ENCODE results near the gene C6orf89.

C6orf89 gene

DNA sequence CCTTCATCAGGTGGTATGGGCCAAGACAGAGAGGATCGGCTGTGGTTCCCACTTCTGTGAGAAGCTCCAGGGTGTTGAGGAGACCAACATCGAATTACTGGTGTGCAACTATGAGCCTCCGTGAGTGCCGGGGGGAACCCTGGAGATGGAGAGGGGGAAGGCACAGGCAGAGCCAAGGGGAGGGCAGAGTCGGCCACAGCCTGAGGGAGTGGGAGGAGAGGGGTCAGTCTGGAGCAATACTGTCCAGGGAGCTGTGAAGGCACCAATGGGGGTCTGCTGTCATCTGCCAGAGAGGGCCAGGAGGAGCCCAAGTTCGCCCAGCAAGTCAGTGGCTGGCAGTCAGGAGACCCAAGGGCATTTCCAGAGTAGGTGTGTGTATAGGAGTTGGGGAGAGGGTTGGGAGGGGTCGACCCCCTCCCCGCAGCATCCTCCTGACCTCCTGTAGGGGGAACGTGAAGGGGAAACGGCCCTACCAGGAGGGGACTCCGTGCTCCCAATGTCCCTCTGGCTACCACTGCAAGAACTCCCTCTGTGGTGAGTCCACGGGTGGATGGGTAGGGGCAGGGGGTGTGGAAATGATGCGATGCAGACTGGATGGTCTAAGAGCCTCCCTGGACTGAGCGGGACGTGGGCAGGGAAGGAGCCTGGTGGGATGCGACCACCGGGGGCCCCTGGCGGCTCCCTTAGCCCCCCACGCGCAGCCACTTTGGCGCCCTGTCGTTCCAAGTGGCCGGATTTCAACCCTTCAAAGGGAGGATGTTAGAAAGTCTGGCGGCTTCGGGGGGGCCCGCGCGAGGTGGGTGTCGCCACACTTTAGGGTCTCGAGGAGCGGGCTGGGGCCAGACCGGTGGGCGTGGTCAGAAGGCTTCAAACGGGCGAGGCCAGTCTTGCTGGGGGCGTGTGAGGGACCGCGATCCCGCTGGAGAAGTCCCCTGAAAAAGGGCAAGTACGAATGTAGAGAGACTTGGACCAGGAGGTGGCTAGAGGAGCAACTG, 76.0 kb downstream of the C6orf89 start:
- H3K4me2 ChIP-seq (ENCODE audit: low read length) = no peak overlapping the region
- H3K27ac ChIP-seq (ENCODE audit: low read length) = no peak overlapping the region
- H3K27me3 ChIP-seq (ENCODE audit: low read depth, low read length) = peaks cover 4% of the 10 kb centered on the region; the same call in 1 of the 2 replicates
- no peak overlapping the region for H3K4me3 ChIP-seq (ENCODE audit: low read length)
- TF ChIP-seq CTCF (IDR thresholded peaks at IDR 0.05; ENCODE audit: low read depth, low read length) = no peak
- TF ChIP-seq EZH2phosphoT487 (IDR thresholded peaks at IDR 0.05; ENCODE audit: low read depth) = no peak
- H3K79me2 ChIP-seq (ENCODE audit: low read length) = no peaks in the 10 kb centered on the region
- peaks cover 7% of the 10 kb centered on the region for H3K36me3 ChIP-seq (replicated peaks; ENCODE audit: low read depth, low read length)
- H4K20me1 ChIP-seq (ENCODE audit: insufficient read depth, low read length) = no peaks in the 10 kb centered on the region
- no peak overlapping the region for H2AFZ ChIP-seq (ENCODE audit: low read depth, low read length)
- H3K4me1 ChIP-seq (ENCODE audit: low read length) = peaks cover 10% of the 10 kb centered on the region
- H3K9ac ChIP-seq (ENCODE audit: low read length) = no peak overlapping the region
- H3K9me3 ChIP-seq (ENCODE audit: insufficient read depth, low read length) = no peaks in the 10 kb centered on the region

- Histone ChIP-seq H4K20me1 (ENCODE audit: insufficient read depth, low read length) (no peaks in the 10 kb centered on the region), H3K27ac (ENCODE audit: low read length) (no peak overlapping the region), H3K4me3 (ENCODE audit: low read length) (peak overlapping the region; percentile 53), H3K79me2 (ENCODE audit: low read length) (no peaks in the 10 kb centered on the region), H3K9me3 (ENCODE audit: insufficient read depth, low read length) (no peaks in the 10 kb centered on the region), H3K9ac (ENCODE audit: low read length) (no peak overlapping the region), H3K4me2 (ENCODE audit: low read length) (peak overlapping the region; percentile 45), H3K4me1 (ENCODE audit: low read length) (peaks cover 10% of the 10 kb centered on the region), H3K36me3 (replicated peaks; ENCODE audit: low read depth, low read length) (peaks cover 17% of the 10 kb centered on the region), H3K27me3 (ENCODE audit: low read depth, low read length) (no peaks in the 10 kb centered on the region), H2AFZ (ENCODE audit: low read depth, low read length) (peak overlapping the region; percentile 69)
- TF ChIP-seq EZH2phosphoT487 (IDR thresholded peaks at IDR 0.05; ENCODE audit: low read depth) (no peak), CTCF (IDR thresholded peaks at IDR 0.05; ENCODE audit: low read depth, low read length) (no peak)
Observed at GRCh38 chr6:36962874-36963273, 77.1 kb downstream of the C6orf89 start.

DNA sequence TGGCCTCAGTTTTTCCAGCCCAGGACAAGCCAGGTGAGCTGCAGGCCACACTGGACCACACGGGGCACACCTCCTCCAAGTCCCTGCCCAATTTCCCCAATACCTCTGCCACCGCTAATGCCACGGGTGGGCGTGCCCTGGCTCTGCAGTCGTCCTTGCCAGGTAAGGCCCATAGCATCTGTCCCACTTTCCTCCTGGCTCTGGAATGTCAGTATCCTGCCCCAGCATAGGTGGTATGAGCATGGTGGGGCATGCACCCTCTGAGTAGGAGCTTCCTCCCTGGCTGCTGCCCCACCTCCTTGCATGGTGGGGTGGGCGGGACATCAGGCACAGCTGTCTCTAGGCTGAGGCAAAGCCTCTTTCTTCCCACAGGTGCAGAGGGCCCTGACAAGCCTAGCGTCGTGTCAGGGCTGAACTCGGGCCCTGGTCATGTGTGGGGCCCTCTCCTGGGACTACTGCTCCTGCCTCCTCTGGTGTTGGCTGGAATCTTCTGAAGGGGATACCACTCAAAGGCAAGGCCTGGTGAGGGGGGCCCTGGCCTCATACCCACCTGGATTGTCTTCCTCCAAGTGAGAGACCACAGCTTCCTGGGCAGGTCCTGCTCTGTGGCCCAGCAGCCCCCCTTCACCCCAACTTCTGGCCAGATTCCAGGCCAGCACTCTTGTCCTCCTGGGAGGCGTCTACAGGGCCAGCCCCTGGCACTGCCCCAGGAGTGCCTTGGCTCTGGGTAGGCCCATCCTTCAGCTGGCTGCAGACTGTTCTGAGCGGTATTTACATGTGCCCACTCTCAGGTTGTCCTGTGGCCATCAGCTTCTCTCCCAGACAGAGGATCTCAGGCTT, 77.9 kb downstream of the C6orf89 start:
- Histone ChIP-seq H4K20me1 (ENCODE audit: insufficient read depth, low read length) (no peaks in the 10 kb centered on the region), H3K27ac (ENCODE audit: low read length) (no peak overlapping the region), H3K9me3 (ENCODE audit: insufficient read depth, low read length) (no peaks in the 10 kb centered on the region), H3K4me2 (ENCODE audit: low read length) (peak overlapping the region; percentile 45), H3K4me1 (ENCODE audit: low read length) (peaks cover 10% of the 10 kb centered on the region), H2AFZ (ENCODE audit: low read depth, low read length) (peak overlapping the region; percentile 69), H3K36me3 (replicated peaks; ENCODE audit: low read depth, low read length) (peaks cover 24% of the 10 kb centered on the region), H3K27me3 (ENCODE audit: low read depth, low read length) (no peaks in the 10 kb centered on the region), H3K79me2 (ENCODE audit: low read length) (no peaks in the 10 kb centered on the region), H3K9ac (ENCODE audit: low read length) (no peak overlapping the region), H3K4me3 (ENCODE audit: low read length) (peak overlapping the region; percentile 53)
- TF ChIP-seq EZH2phosphoT487 (IDR thresholded peaks at IDR 0.05; ENCODE audit: low read depth) (no peak), CTCF (IDR thresholded peaks at IDR 0.05; ENCODE audit: low read depth, low read length) (no peak)

DNA sequence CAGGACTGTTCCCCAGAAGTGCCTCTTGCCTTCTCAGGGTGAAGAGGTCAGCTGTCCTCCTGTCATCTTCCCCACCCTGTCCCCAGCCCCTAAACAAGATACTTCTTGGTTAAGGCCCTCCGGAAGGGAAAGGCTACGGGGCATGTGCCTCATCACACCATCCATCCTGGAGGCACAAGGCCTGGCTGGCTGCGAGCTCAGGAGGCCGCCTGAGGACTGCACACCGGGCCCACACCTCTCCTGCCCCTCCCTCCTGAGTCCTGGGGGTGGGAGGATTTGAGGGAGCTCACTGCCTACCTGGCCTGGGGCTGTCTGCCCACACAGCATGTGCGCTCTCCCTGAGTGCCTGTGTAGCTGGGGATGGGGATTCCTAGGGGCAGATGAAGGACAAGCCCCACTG, 78.6 kb downstream of the C6orf89 start:
- Histone ChIP-seq H3K9ac (ENCODE audit: low read length) (no peak overlapping the region), H4K20me1 (ENCODE audit: insufficient read depth, low read length) (no peaks in the 10 kb centered on the region), H2AFZ (ENCODE audit: low read depth, low read length) (no peak overlapping the region), H3K27me3 (ENCODE audit: low read depth, low read length) (no peaks in the 10 kb centered on the region), H3K79me2 (ENCODE audit: low read length) (no peaks in the 10 kb centered on the region), H3K4me1 (ENCODE audit: low read length) (peaks cover 10% of the 10 kb centered on the region), H3K4me2 (ENCODE audit: low read length) (no peak overlapping the region), H3K36me3 (replicated peaks; ENCODE audit: low read depth, low read length) (peaks cover 26% of the 10 kb centered on the region), H3K9me3 (ENCODE audit: insufficient read depth, low read length) (no peaks in the 10 kb centered on the region), H3K4me3 (ENCODE audit: low read length) (no peak overlapping the region), H3K27ac (ENCODE audit: low read length) (no peak overlapping the region)
- no peak for TF ChIP-seq EZH2phosphoT487 (IDR thresholded peaks at IDR 0.05; ENCODE audit: low read depth)
- no peak for TF ChIP-seq CTCF (IDR thresholded peaks at IDR 0.05; ENCODE audit: low read depth, low read length)

Measured in OCI-LY3 (cell line).